GM12878 (cell line): ENCODE data around the gene PDE4DIP. TPM values are rescaled to one million over a fixed set of nuclear protein-coding genes. Genes with fewer than 3 reads are reported as not detected.
"Not testable (repeated sequence)": the region's sequence is repeated elsewhere in the genome, so short reads cannot be mapped to it uniquely, and the experiment has no call there.

ENCODE experiments used
- ATAC-seq: fragments of 200-7000 bp; cut with Tn5 transposase; 3 replicates; pipeline ENCODE4 v1.9.1; 2020; ENCODE audit warnings: mild to moderate bottlenecking, moderate library complexity
- BruUV-seq: library from RNA; stranded (reverse); fragments of 400-500 nt; replicated peaks from 2 replicates; lab custom pipeline; 2021; lab: Mats Ljungman, UMichigan
- CTCF ChIA-PET: fragments of 300-600 bp; sonication (Branson Sonifier 250); formaldehyde crosslinking; extraction: SDS; loops from one replicate; lab custom pipeline; 2021; ENCODE audit warnings: inconsistent platforms; lab: Yijun Ruan, JAX
- POLR2A ChIA-PET: fragments of 350-600 bp; formaldehyde crosslinking; extraction: SDS; loops from one replicate; lab custom pipeline; 2021; ENCODE audit warnings: inconsistent platforms; lab: Charles Lee
- RAD21 ChIA-PET: fragments of 300-600 bp; sonication (Branson Sonifier 250); formaldehyde crosslinking; loops from one replicate; lab custom pipeline; 2023; ENCODE audit warnings: antibody characterized with exemption; ENCODE audit not compliant: unreplicated experiment; lab: Charles Lee
- SMC1A ChIA-PET: fragments of 300-600 bp; sonication (Branson Sonifier 250); formaldehyde crosslinking; loops from one replicate; lab custom pipeline; 2023; ENCODE audit not compliant: unreplicated experiment, uncharacterized antibody; lab: Charles Lee
- DNase-seq: peaks from one replicate; pipeline ENCODE4 v3.0.0-alpha.2; 2011; ENCODE audit warnings: low read depth, low spot score
- FAIRE-seq: peaks from 3 replicates; lab custom pipeline; 2011; peaks lifted over from hg19 to GRCh38; lab: Jason Lieb, UNC
- H2AFZ ChIP-seq: 2 replicates; pipeline ENCODE4 v1.6.0; 2011; ENCODE audit warnings: low read depth, low read length, control low read depth; ENCODE audit not compliant: control insufficient read depth
- H3K27ac ChIP-seq: 2 replicates; pipeline ENCODE4 v1.5.1; 2011; ENCODE audit warnings: control low read depth; ENCODE audit not compliant: control insufficient read depth, insufficient read depth
- H3K27me3 ChIP-seq, 2 experiments: replicated peaks in 1 of 2; 2 replicates each; pipeline versions ENCODE4 v1.6.0 to v1.6.1; 2011; ENCODE audit warnings: low read length in 1 of 2; ENCODE audit not compliant: control insufficient read depth in 2 of 2, insufficient read depth in 2 of 2
- H3K36me3 ChIP-seq, 2 experiments: 2 replicates each; pipeline ENCODE4 v1.5.1; 2011; ENCODE audit warnings: low read length in 1 of 2; ENCODE audit not compliant: control insufficient read depth in 2 of 2, insufficient read depth in 2 of 2
- H3K4me1 ChIP-seq: 2 replicates; pipeline ENCODE4 v1.6.1; 2011; ENCODE audit warnings: mild to moderate bottlenecking, low read length, moderate library complexity, mixed read lengths; ENCODE audit not compliant: control insufficient read depth, insufficient read depth
- H3K4me2 ChIP-seq: 2 replicates; pipeline ENCODE4 v1.6.0; 2011; ENCODE audit warnings: control low read depth; ENCODE audit not compliant: control insufficient read depth, insufficient read depth
- H3K4me3 ChIP-seq: fragments of 200-600 bp; sonication (generic); 2 replicates; pipeline ENCODE4 v1.5.1; 2016
- H3K79me2 ChIP-seq: 2 replicates; pipeline ENCODE4 v1.6.0; 2011; ENCODE audit warnings: low read length; ENCODE audit not compliant: control insufficient read depth, insufficient read depth
- H3K9ac ChIP-seq: 2 replicates; pipeline ENCODE4 v1.8.0; 2011; ENCODE audit warnings: low read length, control low read depth, mixed read lengths; ENCODE audit not compliant: control insufficient read depth, insufficient read depth
- H3K9me3 ChIP-seq: replicated peaks from 3 replicates; pipeline ENCODE4 v1.5.1; 2011; ENCODE audit warnings: mild to moderate bottlenecking, low read length; ENCODE audit not compliant: control insufficient read depth, insufficient read depth
- H4K20me1 ChIP-seq: 2 replicates; pipeline ENCODE4 v1.6.0; 2011; ENCODE audit not compliant: control insufficient read depth, insufficient read depth
- GATAD2B ChIP-seq: fragments of 450-650 bp; conservative IDR thresholded peaks from 2 replicates; pipeline ENCODE4 v1.6.1; 2017; ENCODE audit warnings: low read depth, mild to moderate bottlenecking, moderate library complexity
- IKZF1 ChIP-seq: fragments of 450-650 bp; conservative IDR thresholded peaks from 2 replicates; pipeline ENCODE4 v1.6.1; 2017; ENCODE audit warnings: antibody characterized with exemption, mild to moderate bottlenecking
- SIX5 ChIP-seq: IDR thresholded peaks from 2 replicates; pipeline ENCODE4 v1.6.1; 2011; ENCODE audit warnings: mild to moderate bottlenecking, low read depth, low read length, moderate library complexity; ENCODE audit not compliant: severe bottlenecking
- WGBS: methylation state at CpG from one replicate; pipeline ENCODE4 v1.1.6; 2016; ENCODE audit warnings: low lambda C conversion rate; ENCODE audit not compliant: insufficient replicate concordance, insufficient coverage; ENCODE audit errors: missing lambda C conversion rate; 5-methylcytosine and 5-hydroxymethylcytosine counted together
- in situ Hi-C: fragments of 300-500 bp; cut with MboI; formaldehyde crosslinking; loops from 9 replicates; pipeline ENCODE4 v1.14.3; 2018; ENCODE audit warnings: mixed read lengths
- intact Hi-C: fragments of 100-400 bp; cut with micrococcal nuclease; formaldehyde crosslinking; loops from one replicate; pipeline ENCODE4 v1.14.2; 2022; ENCODE audit not compliant: unreplicated experiment
- polyA plus RNA-seq, 11 experiments: library from polyadenylated mRNA; depleted of rRNA in 4 of 11; unstranded in 6 of 11; stranded (reverse) in 5 of 11; fragments of >200 nt; fragmentation: Nextera tagmentation in 4 of 11; fragmentation: Illumina TruSeq in 1 of 11; extraction: Ambion mirVana in 4 of 11; extraction: Trizol in 1 of 11; gene quantifications; 1 replicate in 1 of 11; 2 replicates in 10 of 11; pipeline versions ENCODE4 v1.2.1 to v1.2.3, GENCODE V29; 2011 to 2016; ENCODE audit warnings: inconsistent platforms in 2 of 11, missing spikeins in 2 of 11, low read depth in 1 of 11
- total RNA-seq, 4 experiments: library from RNA; depleted of rRNA in 3 of 4; stranded (reverse); fragments of >200 nt in 3 of 4; fragmentation: Illumina TruSeq in 1 of 4; extraction: Trizol in 1 of 4; gene quantifications; 2 replicates each; pipeline versions ENCODE4 v1.2.1 to v1.2.3, GENCODE V29; 2013 to 2021

Gene PDE4DIP
- total and polyA plus RNA-seq, 10 of the 15 experiments (the other 5 are each of a cell fraction or from before 2014, with no cell fraction given) = 3.5 to 9.0 (median 5.4) TPM

DNA sequence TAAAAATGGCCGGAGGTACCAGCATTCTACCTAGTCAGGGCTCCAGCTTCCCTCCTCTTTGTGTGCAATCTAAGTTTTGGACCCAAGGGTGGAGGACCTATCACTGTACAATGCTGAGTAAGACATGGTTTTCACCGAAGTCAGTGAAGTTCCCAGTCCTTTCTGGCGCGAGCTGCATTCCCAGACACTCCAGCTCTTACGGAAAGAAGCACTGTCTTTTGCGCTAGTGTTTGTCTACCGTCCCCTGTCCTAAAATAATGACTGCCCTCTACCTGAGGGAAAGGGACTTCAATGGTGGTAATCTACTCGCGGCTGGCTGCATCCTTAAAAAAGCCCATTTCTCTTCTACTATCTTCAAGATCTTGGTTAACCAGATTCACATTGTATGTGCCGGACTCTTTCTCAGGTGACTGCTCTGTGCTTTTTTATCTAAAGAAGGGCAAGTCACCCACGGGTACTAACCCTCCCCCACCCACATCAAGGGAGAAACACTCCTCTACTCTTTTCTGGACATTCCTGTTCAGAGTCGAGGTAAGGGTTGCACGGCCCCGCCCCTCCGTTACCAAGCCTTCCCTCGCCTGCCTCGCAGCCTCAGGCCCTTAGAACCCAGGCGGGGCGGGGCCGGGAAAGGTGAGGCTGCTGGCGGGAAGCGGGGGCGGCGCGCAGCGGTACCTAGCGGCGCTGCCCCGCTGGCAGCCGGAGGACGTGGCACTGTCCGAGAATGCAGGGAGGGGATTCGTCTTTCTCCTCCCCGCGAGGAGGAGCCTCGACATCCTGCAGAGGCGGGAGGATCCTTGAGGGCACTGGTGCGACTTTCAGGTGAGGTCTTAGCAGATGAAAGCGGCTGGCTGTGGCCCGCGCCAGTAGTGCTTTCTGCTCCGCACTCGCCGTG lies 107.4 kb downstream of the PDE4DIP start:
- intact Hi-C loops, H3K9me3 ChIP-seq, SMC1A ChIA-PET, FAIRE-seq, H4K20me1 ChIP-seq, H3K27me3 ChIP-seq, H3K9ac ChIP-seq, in situ Hi-C loops, H3K27ac ChIP-seq, H3K36me3 ChIP-seq, RAD21 ChIA-PET, CTCF ChIA-PET, H3K79me2 ChIP-seq, H3K4me1 ChIP-seq, POLR2A ChIA-PET: not testable (repeated sequence)
- TF ChIP-seq GATAD2B = peak; percentile 42
- TF ChIP-seq IKZF1 = peak; percentile 29; the same call in 1 of the 2 replicates
- TSS peak; percentile 93 for BruUV-seq
- ATAC-seq = peak; percentile 83
- peak; percentile 40 for DNase-seq
- Histone ChIP-seq H3K4me2 (peak overlapping the region; percentile 64), H2AFZ (peak overlapping the region; percentile 80), H3K4me3 (peak overlapping the region; percentile 55)
- 11% methylated on average over 22 of the region's 44 CpGs for WGBS

DNA sequence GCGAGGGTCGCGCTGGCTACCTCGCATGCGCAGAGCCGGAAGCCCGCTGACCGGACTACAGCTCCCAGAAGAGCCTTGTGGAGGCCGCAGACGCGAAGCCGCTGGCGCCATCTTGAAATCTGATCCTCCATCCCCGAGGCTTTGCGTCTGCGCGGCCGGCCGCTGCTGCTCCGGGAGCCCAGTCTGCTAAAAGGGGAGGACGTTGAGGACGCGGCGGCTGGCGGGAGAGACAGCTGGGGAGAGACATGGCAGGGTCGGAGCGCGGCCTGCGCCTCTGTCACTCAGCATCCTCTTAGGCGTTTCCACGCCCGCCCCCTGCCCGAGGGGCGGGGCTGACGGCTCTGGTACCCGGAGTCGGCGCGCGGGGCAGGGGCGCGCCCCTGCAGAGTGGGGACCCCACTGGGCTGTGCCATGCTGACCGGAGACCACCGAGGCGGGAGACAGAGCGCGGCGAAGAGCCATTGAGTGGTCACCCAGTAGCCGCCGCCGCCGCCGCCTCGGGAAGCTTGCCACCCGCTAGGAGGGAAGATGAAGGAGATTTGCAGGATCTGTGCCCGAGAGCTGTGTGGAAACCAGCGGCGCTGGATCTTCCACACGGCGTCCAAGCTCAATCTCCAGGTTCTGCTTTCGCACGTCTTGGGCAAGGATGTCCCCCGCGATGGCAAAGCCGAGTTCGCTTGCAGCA lies 108.2 kb downstream of the PDE4DIP start:
- FAIRE-seq = peak; percentile 7
- H3K9ac ChIP-seq, H3K36me3 ChIP-seq, H3K9me3 ChIP-seq, H3K79me2 ChIP-seq, BruUV-seq, RAD21 ChIA-PET, POLR2A ChIA-PET, H3K27ac ChIP-seq, H3K27me3 ChIP-seq, H3K4me1 ChIP-seq, DNase-seq, H4K20me1 ChIP-seq, SMC1A ChIA-PET, in situ Hi-C loops, CTCF ChIA-PET, intact Hi-C loops: not testable (repeated sequence)
- Histone ChIP-seq H3K4me3 (peak overlapping the region; percentile 75; the same call in 1 of the 2 replicates), H2AFZ (peak overlapping the region; percentile 80), H3K4me2 (peak overlapping the region; percentile 84; the same call in 1 of the 2 replicates)
- ATAC-seq = peak; percentile 91
- WGBS = 0% methylated on average over 29 of the region's 66 CpGs
- TF ChIP-seq SIX5 = peak; percentile 8

DNA sequence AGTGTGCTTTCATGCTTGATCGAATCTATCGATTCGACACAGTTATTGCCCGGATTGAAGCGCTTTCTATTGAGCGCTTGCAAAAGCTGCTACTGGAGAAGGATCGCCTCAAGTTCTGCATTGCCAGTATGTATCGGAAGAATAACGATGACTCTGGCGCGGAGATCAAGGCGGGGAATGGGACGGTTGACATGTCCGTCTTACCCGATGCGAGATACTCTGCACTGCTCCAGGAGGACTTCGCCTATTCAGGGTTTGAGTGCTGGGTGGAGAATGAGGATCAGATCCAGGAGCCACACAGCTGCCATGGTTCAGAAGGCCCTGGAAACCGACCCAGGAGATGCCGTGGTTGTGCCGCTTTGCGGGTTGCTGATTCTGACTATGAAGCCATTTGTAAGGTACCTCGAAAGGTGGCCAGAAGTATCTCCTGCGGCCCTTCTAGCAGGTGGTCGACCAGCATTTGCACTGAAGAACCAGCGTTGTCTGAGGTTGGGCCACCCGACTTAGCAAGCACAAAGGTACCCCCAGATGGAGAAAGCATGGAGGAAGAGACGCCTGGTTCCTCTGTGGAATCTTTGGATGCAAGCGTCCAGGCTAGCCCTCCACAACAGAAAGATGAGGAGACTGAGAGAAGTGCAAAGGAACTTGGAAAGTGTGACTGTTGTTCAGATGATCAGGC lies 108.8 kb downstream of the PDE4DIP start:
- Histone ChIP-seq H3K4me3 (peak overlapping the region; percentile 75), H3K4me2 (peak overlapping the region; percentile 84), H2AFZ (peak overlapping the region; percentile 69)
- POLR2A ChIA-PET, DNase-seq, SMC1A ChIA-PET, RAD21 ChIA-PET, H3K36me3 ChIP-seq, in situ Hi-C loops, H3K27me3 ChIP-seq, CTCF ChIA-PET, intact Hi-C loops, H4K20me1 ChIP-seq, FAIRE-seq, H3K27ac ChIP-seq, H3K9ac ChIP-seq, H3K9me3 ChIP-seq, H3K79me2 ChIP-seq, H3K4me1 ChIP-seq: not testable (repeated sequence)
- 4% methylated on average over 24 of the region's 28 CpGs for WGBS
- TSS peak; percentile 60 for BruUV-seq
- ATAC-seq = peak; percentile 5
